HG03521 (cell line): ENCODE results near the gene MALRD1.

Source experiments
- ATAC-seq: cut with Tn5 transposase; IDR thresholded peaks from one replicate; pipeline ENCODE4 v1.9.1; 2021; ENCODE audit warnings: mild to moderate bottlenecking, moderate library complexity; ENCODE audit not compliant: unreplicated experiment

Gene MALRD1

DNA sequence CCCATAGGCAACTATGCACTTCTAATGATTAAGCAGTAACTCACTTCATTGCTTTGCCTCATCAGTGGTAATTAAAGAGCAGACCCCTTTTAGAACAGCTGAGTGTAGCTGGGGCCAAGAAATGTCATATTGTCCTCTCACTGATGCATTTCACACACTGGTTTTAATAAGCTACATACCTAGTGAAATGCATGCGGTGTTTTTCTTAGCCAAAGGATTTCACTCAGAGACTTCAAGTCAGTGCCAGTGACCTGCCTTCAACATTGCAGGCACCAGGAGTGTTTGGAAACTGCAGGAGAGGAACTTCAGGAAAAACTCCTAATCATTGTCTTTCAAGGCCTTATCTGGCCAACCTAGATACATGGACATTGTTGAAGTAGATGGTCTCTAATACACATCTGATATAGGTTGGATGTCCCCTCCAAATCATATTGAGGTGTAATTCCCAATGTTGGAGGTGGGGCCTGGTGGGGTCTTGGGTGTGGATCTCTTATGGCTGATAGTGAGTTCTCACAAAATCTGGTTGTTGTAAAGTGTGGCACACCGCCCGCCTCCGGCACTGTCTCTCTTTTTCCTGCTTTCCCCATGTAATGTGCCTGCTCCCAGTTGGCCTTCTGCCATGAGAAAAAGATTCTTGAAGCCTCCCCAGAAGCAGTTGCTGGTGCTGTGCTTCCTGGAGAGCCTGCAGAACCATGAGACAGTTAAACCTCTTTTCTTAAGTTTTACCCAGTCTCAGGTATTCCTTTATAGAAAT is 515.0 kb downstream of the MALRD1 start:
- no peak for ATAC-seq

DNA sequence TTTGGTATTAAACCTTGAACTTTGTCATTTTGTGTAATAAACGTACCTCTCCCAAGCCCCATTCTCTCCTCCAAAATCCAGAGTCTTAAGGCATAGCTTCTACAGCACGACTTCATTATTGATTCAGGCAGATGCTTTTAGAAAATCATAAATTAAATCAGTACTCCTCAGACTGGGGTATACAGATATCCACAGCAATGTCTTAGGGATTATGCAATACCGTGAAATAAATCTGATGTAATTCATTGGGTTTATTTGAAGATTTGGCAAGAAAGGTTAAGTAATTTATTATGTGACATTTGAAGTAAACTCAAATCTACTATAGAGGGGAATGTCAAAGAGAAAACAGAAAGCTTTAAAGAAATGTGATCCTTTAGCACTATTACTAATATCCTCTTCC is 521.5 kb downstream of the MALRD1 start:
- ATAC-seq: no peak

DNA sequence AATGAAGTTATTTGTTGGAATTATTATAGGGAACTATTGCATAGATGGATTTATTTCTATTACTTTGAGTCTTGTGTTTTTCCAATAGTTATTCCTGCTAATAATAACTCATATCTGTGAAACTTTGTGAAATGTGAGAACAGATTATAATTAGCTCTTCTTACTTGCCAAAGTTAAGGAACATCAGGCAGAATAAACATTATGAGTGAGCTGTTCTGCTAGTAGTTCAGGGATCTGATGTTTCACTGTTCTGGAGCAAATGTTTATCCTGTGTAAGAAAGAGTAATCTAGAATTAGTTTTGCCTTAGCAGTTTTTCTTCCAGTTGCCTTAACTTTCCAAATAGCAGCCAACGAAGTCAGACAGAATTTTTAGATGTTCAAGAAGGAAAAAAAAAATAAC is 522.4 kb downstream of the MALRD1 start:
- ATAC-seq: no peak

DNA sequence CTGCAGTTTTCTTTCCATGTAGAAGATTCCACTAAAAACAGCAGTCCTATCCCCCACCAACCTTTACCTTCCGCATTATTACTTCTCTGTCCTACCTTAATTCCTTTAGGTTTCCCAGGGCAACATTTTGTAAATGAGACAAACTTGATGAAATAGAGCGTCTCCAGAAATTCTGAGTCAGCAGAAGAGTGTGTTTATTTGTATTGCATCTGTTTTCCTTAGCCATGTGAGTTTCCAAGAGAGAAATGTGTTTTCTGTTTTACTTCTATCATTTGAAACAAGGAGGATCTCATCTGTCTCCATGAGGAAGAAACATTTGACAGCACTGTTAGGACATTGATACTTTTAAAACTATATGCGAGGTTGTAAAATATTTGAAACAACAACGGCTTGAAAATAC is 523.5 kb downstream of the MALRD1 start:
- no peak for ATAC-seq

DNA sequence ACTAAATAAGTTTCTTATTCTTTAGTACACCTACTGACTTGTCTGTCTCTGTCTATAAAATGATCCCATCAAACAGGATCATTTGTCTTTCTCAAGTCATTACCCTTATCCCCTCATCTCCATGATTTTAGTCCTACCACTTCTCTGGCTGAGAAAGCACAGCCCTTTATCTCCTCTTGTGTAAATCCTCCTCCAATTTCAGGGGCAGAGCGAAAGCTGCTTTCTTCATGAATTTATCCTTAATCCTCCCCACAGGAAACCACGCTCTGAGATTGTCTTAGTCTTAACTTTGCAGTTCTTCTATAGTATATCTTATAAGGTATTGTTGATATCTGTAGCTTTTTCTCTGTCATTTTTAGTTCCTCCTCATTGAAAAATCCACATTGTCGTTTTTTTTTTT is 528.0 kb downstream of the MALRD1 start:
- no peak for ATAC-seq

DNA sequence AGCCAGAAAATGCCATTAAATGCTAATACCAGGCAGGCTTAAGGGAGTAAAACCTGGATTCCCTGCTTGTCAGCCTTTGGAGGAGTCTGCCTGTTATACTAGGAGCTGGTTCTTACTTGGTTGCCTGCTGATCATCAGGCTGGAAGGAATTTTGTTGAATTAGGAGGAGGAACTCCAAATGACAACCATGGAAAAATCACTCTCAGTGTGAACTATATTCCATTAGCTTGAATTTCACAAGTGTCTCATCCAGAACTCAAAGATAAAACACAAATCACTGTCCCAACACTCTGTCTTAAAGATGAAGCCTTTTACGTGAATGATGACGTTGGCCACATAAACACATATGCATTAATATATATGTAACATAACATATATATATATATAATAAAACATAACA is 528.8 kb downstream of the MALRD1 start:
- no peak for ATAC-seq

DNA sequence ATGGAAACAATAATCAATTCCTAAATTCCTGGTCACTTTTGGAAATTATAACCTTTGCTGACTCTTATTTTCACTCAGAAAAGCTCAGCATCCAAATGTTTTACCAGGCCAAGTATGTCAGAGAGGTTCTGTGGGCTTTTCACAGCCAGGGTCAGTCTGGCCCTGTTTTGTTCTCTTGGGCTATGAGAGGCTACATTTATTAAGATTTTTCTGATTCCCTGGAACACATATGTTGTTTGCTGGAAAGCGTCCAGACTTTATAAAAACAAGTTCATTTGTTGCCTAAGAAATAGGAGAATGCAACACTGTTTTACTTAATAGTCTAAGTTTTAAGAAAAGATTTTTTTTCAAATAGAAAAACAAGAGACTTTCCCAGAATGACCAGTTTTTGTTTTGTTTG is 529.2 kb downstream of the MALRD1 start:
- ATAC-seq: no peak

DNA sequence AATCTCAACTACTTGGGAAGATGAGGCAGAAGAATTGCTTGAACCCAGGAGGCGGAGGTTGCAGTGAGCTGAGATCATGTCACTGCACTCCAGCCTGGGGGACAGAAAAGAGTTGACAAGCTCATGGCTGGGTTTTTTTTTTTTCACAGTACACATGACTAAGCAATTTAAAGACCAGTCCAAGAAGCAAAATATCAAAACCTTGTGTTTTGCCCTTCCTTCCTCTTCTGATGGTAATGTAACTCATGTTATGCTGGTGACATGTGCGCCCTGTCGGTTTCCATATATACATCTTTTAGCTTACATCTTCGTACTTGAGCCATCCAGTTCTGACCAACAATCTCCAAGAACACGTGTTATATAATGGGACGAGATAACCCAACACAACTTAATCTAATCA is 530.0 kb downstream of the MALRD1 start:
- no peak for ATAC-seq

DNA sequence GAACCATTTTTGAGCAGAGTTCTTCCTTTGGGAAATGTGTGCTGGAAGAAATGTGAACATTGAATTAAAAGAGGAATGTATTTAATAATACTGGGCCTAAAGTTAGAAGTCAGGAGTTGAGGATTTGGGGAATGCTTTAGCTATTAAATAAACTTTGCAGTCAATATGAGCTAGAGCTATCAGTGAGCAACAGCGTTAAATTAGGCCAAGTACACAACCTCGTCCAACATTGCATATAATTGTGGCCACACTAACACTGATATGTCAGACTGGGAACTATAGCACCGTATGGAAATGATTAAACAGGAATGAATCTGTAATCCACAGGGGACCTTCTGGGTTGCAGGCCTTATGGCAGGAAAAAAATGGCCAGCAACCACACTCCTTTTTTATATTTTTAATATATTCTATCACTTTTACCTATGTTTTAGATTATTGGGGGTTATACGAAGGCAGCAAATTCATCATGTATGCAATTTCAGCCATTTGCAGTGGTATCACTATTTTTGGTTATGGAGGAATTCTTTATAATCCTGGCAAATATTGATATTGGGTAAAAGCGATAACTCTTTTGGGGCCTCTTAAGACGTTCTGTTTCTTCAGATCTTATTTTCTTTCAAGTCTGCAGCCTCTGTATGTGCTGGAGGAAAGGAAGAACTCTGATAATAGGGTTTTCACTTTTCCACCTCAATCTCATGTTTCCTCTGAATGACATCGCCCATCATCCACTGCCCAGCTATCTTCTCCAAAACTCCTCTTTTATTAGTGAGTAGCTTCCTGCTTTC is 531.4 kb downstream of the MALRD1 start:
- no peak for ATAC-seq

DNA sequence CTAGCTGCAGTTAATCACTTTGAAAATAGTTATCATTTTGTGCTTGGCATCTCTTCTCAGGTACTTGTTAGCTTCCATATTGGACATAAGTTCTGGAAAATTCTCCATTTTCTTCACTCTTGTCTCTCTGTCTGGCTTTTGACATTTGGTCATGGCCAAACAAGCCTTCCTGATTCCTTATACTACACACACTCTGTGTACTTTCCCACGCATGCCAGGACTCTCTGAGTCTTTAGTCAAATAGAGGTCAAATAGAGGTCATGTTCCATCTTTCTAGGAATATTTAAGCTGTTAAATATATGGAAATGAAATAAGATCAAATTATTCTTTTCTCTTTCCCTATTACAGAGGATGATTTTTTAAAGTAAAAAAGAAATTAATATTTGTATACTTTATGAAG is 532.1 kb downstream of the MALRD1 start:
- ATAC-seq: no peak

DNA sequence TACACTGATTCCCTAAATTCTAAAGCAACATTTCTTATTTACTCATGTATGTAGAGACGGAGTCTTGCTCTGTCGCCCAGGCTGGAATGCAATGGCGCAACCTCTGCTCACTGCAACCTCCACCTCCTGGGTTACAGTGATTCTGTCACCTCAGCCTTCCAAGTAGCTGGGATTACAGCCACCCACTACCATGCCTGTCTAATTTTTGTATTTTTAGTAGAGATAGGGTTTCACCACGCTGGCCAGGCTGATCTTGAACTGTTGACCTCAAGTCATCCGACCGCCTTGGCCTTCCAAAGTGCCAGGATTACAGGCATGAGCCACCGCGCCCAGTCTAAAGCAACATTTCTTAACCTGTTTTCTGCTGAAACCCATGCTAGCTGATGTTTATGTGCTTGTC is 540.0 kb downstream of the MALRD1 start:
- no peak for ATAC-seq

DNA sequence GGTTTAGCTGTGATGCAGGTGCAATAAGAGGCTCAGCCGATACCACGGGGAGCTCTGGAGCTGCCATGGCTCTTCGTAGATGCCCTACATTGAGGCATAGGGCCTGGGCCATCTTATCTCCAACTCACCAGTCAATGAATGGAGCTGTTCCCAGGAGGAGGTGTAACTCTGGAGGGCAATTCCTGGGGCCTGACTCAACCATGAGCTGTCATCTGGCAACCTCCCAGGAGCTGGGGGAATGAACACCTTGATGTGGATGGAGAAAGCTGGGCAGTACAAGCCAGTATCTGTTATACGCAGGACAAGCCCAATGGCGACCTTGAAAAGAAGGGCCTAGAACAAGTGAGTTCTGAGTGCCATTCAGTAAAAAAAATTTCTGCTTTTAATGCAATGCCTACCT is 543.7 kb downstream of the MALRD1 start:
- no peak for ATAC-seq

DNA sequence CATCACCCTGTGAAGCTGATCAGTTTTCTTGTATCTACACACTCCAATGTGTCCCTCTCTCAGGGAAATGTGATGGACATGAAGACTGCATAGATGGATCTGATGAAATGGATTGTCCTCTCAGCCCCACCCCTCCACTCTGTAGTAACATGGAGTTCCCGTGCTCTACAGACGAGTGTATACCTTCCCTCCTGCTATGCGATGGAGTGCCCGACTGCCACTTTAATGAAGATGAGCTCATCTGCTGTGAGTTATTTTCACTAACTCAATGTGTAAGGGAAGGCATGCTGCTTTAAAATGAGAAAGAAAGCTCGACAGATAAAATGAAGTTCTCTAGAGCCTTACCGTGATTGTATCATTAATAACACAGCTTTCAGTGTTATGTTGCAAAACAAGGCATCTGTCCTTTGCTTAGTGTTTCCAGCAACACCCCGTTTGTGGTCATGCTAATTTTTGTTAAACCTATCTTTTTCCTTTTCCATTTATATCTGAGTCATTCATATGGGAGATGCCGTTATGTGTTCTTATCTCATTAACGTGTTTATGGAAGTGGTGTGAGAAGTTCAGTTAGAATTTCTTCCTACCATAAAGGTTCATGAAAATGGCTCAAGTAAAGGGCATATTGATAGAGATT is 546.7 kb downstream of the MALRD1 start:
- ATAC-seq: no peak

DNA sequence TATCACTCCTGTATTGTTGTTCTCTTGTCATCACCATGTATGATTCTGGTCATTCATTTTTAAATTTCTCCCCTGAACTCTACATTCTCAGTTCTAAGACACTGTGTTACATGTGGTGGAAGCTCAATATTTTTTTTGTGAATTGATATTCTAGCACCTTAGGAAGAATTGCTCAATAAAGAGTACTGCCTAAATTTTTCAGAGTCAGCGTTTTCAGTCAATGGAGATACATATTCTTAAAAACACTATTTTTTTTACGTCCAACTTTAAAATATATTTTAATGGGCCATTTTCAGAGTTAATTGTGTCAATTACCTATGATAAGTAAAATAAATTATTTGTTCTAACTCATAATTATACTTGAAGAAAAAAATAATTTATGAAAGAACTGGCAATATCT is 557.2 kb downstream of the MALRD1 start:
- ATAC-seq: no peak

DNA sequence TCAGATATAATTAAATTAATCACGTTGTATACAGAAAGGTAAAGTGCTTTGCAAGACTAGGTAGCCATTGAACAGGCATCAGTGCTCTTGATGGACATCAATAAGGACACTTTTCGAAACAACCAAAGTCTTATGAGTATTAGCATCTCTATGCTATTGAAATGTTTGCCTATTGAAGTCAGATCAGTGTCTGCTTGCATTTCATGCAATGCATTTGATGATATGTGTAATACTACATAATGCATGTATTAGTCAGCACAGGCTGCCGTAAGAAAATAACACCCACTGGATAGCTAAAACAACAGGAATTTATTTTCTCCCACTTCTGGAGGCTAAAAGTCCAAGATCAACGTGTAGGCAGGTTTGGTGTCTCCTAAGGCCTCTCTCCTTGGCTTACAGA is 558.4 kb downstream of the MALRD1 start:
- no peak for ATAC-seq

DNA sequence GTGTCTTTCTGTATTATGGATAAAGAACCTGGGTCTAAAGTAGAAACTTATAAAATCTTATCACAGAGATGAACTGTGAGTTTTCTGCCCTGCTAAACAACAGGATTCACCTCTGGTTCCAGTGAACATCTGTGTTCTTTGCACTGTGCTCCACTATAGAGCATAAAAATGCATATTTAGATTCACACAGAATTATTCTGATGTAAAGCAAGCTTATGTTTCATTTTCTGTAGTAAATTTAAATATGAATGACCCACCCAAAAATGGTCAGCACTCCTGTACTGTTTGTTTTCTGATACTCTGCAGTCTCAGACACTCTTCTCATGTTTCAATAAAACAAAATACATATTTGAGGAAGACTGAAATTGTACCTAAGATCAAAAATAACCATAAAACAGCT is 563.2 kb downstream of the MALRD1 start:
- no peak for ATAC-seq

DNA sequence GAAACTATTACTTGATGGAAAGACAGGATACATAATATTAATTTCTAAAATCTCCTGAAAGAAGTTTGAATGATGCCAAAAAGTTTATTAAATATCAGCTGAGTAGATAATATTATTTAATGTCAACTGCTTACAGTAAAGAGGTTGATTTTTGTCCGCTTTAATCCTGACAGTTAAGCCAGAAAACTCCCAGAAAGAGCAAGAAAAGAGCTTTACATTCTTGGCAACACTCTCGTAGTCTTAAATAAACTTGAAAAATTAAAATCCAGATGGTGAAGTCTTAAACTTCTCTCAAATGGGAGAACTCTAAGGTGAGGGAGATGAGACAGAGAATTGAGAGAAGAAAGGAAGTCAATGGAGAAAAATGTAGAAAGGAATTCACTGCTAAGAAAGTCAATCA is 568.4 kb downstream of the MALRD1 start:
- ATAC-seq: no peak

DNA sequence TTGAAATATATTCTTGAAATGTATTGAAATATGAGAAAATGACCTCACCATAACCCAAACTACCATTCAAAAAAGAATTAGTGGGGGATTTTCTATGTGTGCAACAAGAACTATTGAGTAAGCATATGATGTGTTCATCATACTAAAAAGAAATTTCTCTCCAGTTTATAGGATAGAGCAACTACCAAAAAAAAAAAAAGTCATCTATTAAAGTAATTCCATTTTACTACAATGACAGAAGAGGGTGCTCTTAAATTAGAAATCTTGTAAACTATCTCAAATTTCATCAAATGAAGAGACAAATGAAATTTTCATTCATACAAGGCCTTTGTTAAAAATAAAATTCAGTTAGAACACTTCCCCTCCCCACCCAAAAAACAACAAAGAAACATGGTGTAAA is 572.2 kb downstream of the MALRD1 start:
- ATAC-seq: no peak

DNA sequence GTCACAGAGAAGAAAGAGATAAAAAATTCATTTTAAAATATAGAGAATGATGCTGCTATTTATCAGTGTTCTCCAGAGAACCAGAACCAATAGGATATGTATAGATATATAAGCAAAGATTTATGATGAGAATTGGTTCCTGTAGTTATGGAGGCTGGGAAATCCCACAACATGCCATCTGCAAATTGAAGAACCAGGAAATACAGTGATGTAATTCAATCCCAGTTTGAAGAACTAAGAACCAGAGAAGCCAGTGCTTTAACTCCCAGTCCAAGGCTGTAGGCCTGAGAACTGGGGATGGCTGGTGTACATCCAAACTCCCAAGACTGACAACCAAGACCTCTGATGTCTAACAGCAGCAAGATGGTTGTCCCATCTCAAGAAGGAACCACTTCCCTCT is 574.7 kb downstream of the MALRD1 start:
- no peak for ATAC-seq

DNA sequence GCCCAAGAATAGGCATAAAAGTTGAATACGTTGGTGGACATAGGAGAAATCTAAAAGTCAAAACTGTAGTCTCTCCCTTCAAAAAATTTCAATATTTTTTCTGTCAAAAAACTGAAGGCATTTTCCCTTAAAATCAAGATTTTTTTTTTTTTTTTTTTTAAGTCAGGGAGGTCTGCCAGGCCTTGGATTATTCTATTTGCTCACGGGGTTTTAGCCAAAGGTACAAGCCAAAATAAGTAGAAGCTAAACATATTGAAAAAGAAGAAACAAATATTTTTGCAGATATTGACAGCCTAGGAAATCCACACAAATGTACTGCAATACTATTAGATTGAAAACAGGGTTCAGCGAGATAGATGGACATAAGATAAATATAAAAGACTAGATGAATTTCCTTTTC is 577.6 kb downstream of the MALRD1 start:
- ATAC-seq: no peak

DNA sequence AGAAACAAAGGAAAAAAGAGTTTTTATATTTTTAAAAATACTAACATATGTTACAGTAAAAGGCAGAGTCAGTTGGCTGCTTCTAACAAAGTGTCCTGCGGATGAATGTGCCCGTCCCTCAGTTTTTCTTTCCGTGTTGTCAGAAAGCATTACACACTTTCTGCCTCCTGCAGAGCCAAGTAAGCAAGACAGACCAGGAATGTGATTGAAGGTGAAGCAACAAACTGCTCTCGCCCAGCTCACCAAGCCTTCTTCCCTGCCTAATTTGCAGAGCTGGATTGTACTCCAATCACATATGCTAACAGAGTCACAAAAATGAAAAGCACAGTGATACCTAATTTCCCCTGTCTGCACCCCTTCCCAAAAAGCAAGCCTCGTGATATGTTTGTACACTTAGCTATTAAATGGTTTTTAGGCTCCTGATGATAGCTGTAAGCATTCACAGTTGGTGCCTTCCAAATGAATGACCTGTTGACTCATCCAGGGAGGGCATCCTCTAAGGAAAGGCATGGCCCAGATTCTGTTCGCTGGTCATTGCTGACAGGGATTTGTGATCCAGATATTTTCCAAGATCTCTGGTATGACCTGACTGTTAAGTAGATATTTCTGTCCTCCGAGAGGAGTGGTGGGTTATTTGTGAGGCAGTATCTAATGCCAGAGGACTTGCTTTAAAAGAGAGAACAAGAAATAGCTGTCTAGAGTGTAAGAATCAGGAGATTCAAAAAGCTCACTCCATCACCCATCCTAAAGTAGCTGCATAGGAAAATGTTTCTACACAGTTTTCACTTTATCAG is 580.4 kb downstream of the MALRD1 start:
- ATAC-seq: no peak
